Activated effector memory CD4-positive, alpha-beta T cell treated with Interleukin-2 at 50 U/mL for 16 hours (primary cell): ENCODE data around the gene FAT3.

Experiments
- DNase-seq: peaks from one replicate; pipeline ENCODE4 v3.0.0-alpha.2; 2020

FAT3 gene

GRCh38 chr11:92224407-92225124 lies at the start of gene FAT3:
FAT3 (plus strand) TSS chr11:92224818; CDS start chr11:92352113, 127,295 bp downstream.
- DNase-seq = no peak

- DNase-seq = no peak
Measured at GRCh38 chr11:92179017-92179670, 45.5 kb upstream of the FAT3 start.

- DNase-seq = no peak
Measured at GRCh38 chr11:92180226-92180625, 44.4 kb upstream of the FAT3 start.

- DNase-seq = no peak
Measured at GRCh38 chr11:92180664-92181251, 43.9 kb upstream of the FAT3 start.

- no peak for DNase-seq
Measured at GRCh38 chr11:92190535-92191206, 33.9 kb upstream of the FAT3 start.

GRCh38 chr11:92192141-92192540 lies 32.5 kb upstream of the FAT3 start:
- no peak for DNase-seq

GRCh38 chr11:92198268-92198667 lies 26.4 kb upstream of the FAT3 start:
- no peak for DNase-seq

GRCh38 chr11:92199991-92200390 lies 24.6 kb upstream of the FAT3 start:
- no peak for DNase-seq

GRCh38 chr11:92204731-92205130 lies 19.9 kb upstream of the FAT3 start:
- DNase-seq = no peak

- DNase-seq = no peak
Measured at GRCh38 chr11:92206441-92206840, 18.2 kb upstream of the FAT3 start.

GRCh38 chr11:92211576-92212167 lies 12.9 kb upstream of the FAT3 start:
- no peak for DNase-seq

GRCh38 chr11:92212530-92212929 lies 12.1 kb upstream of the FAT3 start:
- no peak for DNase-seq

- no peak for DNase-seq
Measured at GRCh38 chr11:92216789-92217188, 7.8 kb upstream of the FAT3 start.

GRCh38 chr11:92219476-92219875 lies 5.1 kb upstream of the FAT3 start:
- DNase-seq = no peak

GRCh38 chr11:92222701-92223100 lies 1.9 kb upstream of the FAT3 start:
- no peak for DNase-seq

- no peak for DNase-seq
Measured at GRCh38 chr11:92224054-92224406, 588 bp upstream of the FAT3 start.

- DNase-seq = no peak
Measured at GRCh38 chr11:92225125-92225567, 528 bp downstream of the FAT3 start.

GRCh38 chr11:92225568-92226330 lies 1.1 kb downstream of the FAT3 start:
- DNase-seq = no peak

- DNase-seq = no peak
Measured at GRCh38 chr11:92226331-92227229, 2.0 kb downstream of the FAT3 start.

GRCh38 chr11:92227230-92227814 lies 2.7 kb downstream of the FAT3 start:
- DNase-seq = no peak
